KOPT-K1 (cell line): ENCODE measurements around the gene BNC1.

Experiments
- H3K27ac ChIP-seq: fragments of 200-600 bp; sonication (generic); 2 replicates; pipeline ENCODE4 v1.5.1; 2016; ENCODE audit warnings: antibody characterized with exemption, mild to moderate bottlenecking, low read depth, low read length; ENCODE audit not compliant: poor library complexity, severe bottlenecking
- H3K36me3 ChIP-seq: fragments of 200-600 bp; sonication (generic); 2 replicates; pipeline ENCODE4 v1.5.1; 2017; ENCODE audit warnings: antibody characterized with exemption, mild to moderate bottlenecking, low read length, moderate library complexity; ENCODE audit not compliant: insufficient read depth
- H3K9me3 ChIP-seq: fragments of 200-600 bp; sonication (generic); 2 replicates; pipeline ENCODE4 v1.5.1; 2017; ENCODE audit warnings: antibody characterized with exemption, low read length, mild to moderate bottlenecking; ENCODE audit not compliant: insufficient read depth, poor library complexity, severe bottlenecking

BNC1 gene

DNA sequence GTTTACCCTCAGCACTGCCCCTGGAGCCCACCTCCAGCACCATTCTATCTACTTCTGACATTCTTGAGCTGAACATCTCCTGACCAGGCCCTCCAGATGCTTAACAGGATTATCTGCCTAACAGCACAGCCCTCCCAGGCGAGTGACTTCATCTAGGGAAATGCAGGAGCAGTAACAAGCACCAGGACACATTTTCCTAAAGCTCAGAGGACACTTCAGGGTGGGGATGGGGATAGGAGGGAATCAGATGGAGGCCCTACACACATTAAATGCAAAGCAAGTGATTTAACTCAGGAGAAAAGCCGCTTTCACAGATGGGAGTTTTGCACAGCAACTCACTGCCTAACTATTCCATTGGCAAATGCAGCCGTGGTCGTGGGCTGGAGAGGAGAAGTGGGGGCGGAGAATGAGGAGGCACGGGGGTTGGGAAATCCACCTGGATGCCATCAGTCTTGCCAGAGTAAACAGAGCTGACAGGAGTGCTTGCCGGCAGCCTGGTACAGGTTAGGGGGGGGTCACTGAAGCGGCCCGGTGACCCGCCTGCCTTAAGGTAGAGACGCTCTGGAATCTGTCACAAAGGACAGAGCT, 21.3 kb upstream of the BNC1 start:
- Histone ChIP-seq H3K9me3 (no peaks in the 10 kb centered on the region), H3K36me3 (no peaks in the 10 kb centered on the region), H3K27ac (no peak overlapping the region)

DNA sequence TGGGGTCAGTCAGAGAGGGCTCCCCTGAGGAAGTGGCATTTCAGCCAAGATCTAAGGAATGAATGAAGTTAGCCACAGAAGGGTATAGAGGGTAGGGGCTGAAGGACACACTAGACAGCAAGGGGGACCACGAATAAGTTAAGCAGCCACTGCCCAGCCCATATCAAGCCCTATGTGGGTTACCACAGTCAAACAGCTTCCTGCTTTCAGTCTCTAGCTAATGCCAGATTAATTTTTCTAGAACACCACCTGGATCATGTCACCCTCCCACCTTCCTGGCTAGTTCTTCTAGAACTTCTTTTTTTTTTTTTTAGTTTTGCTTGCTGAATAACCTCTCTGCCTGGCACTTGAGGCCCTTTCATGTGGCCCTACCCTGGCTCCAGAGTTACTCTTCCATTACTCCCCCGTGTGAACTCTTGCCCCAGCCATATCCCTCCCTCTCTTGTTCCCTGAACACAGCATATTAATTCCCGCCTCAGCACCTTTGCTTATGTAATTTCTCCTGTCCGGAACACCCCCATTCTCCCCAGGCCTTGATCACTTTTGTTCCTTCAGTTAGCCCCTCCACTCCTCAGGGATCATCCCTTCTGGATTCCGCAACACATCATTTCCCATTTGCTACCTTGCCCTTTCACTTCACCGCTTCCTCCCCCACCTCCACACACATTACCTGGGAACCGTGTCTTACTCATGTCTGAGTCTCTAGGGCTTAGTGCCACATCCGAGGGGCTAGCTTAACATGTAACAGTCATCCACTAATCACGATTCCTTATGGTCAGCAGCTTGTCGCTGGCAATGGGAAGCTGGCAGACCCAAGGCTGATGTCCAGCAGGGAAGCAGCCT, 20.6 kb upstream of the BNC1 start:
- Histone ChIP-seq H3K36me3 (no peaks in the 10 kb centered on the region), H3K27ac (no peak overlapping the region), H3K9me3 (no peaks in the 10 kb centered on the region)

DNA sequence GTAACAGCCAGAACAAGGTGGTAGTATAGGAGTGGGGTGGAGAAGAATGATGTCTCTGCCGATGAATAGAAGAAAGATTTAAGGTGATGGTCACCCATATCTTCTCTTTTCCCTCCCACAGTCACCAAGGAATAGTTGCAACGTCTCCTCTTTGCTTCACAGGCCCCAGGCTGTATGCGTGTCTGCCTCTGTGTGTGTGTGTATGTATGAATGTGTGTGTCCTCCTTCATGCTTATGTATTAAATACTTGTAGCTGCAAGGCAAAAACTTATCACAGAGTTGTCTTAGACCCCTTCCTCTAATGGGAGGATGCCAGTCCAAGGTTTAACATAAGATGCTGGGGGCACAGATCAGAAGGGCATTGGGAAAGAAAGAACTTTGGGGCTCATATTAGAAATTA, 19.1 kb upstream of the BNC1 start:
- Histone ChIP-seq H3K36me3 (no peaks in the 10 kb centered on the region), H3K27ac (no peak overlapping the region), H3K9me3 (no peaks in the 10 kb centered on the region)

DNA sequence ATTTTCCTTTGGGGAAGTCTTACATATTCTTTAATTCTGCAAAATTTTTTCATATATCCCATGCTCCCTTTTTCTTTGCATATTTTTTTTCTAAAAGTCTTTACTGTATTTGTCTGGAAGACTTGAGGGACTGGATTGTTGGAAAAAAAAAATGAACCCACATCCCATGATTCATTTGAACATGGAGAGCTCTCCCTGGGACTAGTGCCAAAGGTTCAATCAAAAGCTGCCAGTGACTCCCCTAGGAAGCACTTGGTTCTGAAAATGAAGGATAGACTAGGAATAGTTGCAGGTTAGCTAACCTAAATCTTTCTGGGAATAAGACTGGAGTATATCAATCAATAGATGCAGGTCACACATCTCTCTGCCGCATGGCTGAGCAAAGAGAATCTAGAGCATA, 16.4 kb upstream of the BNC1 start:
- no peaks in the 10 kb centered on the region for H3K36me3 ChIP-seq
- H3K27ac ChIP-seq, result no peak overlapping the region
- no peaks in the 10 kb centered on the region for H3K9me3 ChIP-seq

- Histone ChIP-seq H3K9me3 (no peaks in the 10 kb centered on the region), H3K27ac (no peak overlapping the region), H3K36me3 (no peaks in the 10 kb centered on the region)
Observed at GRCh38 chr15:83299462-83299861, 15.0 kb upstream of the BNC1 start.

DNA sequence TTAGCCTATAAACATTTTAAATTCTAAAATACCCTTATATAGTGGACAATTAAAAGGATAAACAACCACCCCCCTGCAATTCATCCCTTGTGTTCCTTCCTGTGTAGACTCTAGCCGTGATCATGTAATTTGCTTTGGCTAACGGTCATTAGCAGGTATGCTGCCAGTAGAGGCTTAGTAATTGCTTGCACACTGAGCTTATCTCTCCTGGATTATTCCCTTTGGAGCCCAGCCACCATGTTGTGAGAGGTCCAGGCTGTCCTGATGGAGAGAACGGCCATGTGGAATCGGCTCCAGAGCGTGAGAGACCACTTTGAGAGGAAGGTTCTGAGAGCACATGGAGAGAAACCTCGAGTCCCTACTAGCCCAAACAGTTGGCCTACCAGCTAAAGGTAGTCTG, 11.0 kb upstream of the BNC1 start:
- no peak overlapping the region for H3K27ac ChIP-seq
- H3K36me3 ChIP-seq, result no peaks in the 10 kb centered on the region
- no peaks in the 10 kb centered on the region for H3K9me3 ChIP-seq

- Histone ChIP-seq H3K27ac (no peak overlapping the region), H3K36me3 (no peaks in the 10 kb centered on the region), H3K9me3 (no peaks in the 10 kb centered on the region)
Observed at GRCh38 chr15:83293201-83293600, 8.7 kb upstream of the BNC1 start.

- no peaks in the 10 kb centered on the region for H3K36me3 ChIP-seq
- H3K9me3 ChIP-seq, result no peaks in the 10 kb centered on the region
- H3K27ac ChIP-seq, result no peak overlapping the region
Observed at GRCh38 chr15:83292317-83292716, 7.9 kb upstream of the BNC1 start.

DNA sequence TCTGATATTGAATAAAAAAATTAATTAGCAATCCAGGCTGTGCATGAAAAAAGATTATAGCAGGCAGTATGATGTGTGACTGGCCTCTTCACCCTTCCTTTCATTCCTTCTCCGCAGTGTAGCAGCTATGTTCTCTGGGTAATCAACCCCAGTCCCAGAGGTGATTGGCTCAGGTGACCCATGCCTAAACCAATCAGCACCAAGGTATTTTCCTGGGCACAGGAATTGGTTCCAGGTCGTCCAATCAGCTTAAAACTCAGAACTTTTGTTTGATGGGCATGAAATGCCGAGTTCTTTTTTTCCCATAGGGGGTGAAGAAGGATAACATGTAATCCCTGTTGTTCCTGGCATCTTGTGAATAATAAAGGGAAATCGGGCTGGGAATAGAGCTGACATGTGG, 5.8 kb upstream of the BNC1 start:
- no peaks in the 10 kb centered on the region for H3K9me3 ChIP-seq
- no peak overlapping the region for H3K27ac ChIP-seq
- H3K36me3 ChIP-seq, result no peaks in the 10 kb centered on the region

- no peaks in the 10 kb centered on the region for H3K9me3 ChIP-seq
- H3K27ac ChIP-seq, result no peak overlapping the region
- no peaks in the 10 kb centered on the region for H3K36me3 ChIP-seq
Observed at GRCh38 chr15:83289160-83289559, 4.7 kb upstream of the BNC1 start.

DNA sequence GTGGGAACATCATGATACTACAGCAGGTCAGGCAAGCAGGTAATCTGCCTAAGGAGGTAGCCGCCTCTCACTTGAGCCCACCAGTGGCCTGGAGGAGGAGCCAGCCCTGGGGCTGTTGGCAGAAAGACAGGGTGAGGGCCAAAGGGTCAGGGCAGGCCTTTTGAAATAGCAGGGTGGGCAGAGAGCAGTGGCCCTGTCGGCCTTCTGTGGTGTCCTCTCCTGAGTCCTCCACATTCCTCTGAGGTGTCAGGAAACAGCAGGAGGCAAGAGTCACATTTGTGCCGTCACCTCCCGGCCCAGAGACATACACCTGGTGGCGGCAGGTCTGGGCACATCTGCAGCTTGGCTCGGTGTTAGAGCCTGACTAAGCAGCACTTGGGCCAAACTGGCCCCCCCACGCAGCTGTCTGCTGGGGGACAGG, 3.9 kb upstream of the BNC1 start:
- H3K36me3 ChIP-seq, result no peaks in the 10 kb centered on the region
- H3K9me3 ChIP-seq, result no peaks in the 10 kb centered on the region
- H3K27ac ChIP-seq, result no peak overlapping the region

DNA sequence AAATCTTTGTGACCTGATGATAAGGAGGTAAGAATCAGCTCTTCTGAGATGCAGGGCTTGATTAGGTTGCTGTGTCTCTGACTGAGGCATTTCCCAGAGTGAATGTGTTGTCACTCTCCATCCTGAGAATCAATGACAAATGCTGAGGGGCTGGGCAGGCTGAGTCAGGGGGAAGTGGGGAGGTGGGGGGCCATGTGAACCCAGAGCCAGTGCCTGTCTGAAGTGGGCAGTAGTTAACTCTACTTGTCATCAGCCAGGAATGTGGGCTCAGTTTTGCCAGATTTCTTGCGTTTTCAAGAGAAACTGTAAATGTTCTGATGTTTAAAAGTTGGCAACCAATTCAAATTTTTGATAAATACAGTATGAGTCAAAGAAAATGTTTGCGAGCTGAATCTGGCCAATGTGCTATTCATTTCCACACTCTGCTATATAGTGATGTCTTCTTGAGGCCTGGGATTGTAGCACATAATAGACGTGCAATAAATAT, 3.1 kb upstream of the BNC1 start:
- H3K27ac ChIP-seq, result no peak overlapping the region
- no peaks in the 10 kb centered on the region for H3K36me3 ChIP-seq
- H3K9me3 ChIP-seq, result no peaks in the 10 kb centered on the region

DNA sequence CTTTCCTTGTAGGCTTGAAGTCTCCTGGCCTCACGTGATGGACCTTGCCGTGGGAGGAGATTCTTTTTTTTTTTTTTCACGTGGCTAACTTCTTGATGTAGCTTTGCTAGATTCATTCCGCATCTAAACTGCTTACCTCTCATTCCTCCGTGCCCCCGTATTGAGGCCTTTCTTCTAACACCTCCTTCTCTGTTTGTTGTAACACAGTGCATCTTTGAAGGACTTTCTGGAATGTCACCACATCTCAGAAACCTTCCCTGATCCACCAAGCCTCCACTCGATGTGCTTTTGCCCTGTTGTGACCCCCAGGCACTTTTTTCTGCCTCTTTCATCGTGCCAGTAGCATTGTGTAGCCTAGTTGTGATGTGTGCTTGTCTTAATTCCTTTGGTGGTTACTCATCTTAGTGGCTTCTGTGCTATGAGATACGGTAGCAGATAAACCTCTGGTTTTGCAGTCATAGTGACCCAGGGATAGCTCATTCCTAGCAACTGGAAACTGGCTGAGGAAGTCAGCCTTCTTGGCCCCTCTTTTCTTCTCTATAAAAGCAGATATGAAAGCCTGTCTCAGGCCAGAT, 1.6 kb upstream of the BNC1 start:
- Histone ChIP-seq H3K36me3 (no peaks in the 10 kb centered on the region), H3K27ac (no peak overlapping the region), H3K9me3 (no peaks in the 10 kb centered on the region)

DNA sequence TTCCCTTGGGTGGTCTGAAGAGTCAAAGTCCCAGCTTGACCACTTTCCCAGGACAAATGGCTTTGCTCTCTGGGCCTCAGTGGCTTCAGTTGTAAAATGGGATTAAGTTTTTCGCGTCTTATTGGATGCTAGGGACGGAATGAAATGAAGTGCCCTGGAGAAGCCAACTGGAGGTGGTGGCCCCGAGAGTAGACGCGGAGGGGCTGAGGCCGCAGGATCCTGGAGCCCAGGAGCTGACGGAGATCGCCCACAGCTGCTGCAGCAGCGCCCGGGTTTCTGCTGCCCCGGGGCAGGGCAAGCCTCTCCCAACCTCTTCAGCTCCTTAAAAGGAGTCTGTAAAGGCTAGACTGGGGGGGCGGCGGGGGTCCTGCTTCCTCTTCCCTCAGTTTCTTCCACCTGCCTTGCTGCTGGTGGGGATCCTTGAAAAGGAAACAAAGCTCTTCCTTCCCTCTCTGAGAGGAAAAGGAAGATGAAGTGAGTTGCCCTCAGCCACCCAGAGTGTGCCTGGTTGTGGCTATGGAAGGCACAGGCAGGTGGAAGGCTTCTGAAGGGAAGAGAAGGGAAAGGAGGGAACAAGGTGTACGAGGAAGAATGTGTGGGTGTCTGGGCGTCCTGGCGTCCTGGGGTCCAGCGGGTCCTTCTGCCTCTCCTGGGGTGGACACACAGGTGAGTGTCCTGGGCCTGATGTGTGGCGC, 967 bp upstream of the BNC1 start:
- Histone ChIP-seq H3K36me3 (no peaks in the 10 kb centered on the region), H3K27ac (no peak overlapping the region), H3K9me3 (no peaks in the 10 kb centered on the region)

DNA sequence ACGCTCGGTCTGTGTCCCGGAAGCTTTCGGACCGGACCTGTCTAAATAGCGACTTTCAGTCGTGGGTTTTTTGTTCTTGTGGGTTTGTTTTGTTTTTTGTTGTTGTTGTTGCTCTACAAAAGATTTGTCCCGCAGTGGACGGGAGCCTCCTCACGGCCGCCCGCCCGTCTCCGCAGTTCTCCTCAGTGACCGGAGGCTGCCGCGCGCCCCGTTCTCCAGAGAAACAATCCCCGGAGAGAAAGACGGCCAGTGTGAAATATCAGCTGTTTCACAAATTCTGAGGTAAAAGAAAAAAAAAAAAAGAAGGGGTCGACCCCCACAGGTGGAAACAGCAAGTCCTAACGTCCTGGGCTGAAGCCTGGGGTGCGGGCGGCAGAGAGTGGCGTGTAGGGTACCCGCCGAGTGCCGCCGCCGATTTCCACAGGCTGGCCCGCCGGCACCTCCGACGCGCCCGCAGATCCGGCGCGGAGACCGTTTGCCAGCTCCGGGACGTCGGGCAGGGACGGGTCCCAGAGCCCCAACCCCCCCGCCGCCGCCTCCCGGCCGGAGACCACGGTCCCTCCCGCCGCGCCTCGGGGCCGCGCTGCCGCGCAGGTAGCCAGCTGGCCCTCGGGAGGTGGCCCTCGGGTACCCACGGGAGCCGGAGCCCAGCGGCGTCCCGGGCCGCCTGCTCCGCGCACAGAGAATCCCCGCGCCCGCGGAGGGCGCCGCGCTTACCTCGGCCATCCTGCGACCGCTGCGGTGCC, 478 bp downstream of the BNC1 start:
- Histone ChIP-seq H3K36me3 (no peaks in the 10 kb centered on the region), H3K9me3 (no peaks in the 10 kb centered on the region), H3K27ac (no peak overlapping the region)
